Measurements from ENCODE around the gene H6PD. TPM values are rescaled to one million over a fixed set of nuclear protein-coding genes. Genes with fewer than 3 reads are reported as not detected.

H6PD gene
- total and polyA plus RNA-seq, 2 experiments from 2014 or later: 1.2 to 4.7 TPM

- H3K4me1 ChIP-seq (ENCODE audit: insufficient read depth): peaks cover 6% of the 10 kb centered on the region; the same call in 1 of the 2 replicates
- H3F3A ChIP-seq (replicated peaks; ENCODE audit: low read depth): no peaks in the 10 kb centered on the region
- no peaks in the 10 kb centered on the region for H3K9me2 ChIP-seq (ENCODE audit: insufficient read depth)
- DNase-seq (ENCODE audit: low spot score) (peak; percentile 43), ATAC-seq (peak; percentile 54)
- Mint-ChIP-seq H3K36me3 (ENCODE audit: low read depth) (no peaks in the 10 kb centered on the region), H3K27ac (no peak overlapping the region), H3K9me3 (peaks cover 6% of the 10 kb centered on the region; the same call in 1 of the 3 replicates), H3K27me3 (ENCODE audit: insufficient read depth, low read depth, poor library complexity) (peaks cover 6% of the 10 kb centered on the region), H3K4me3 (peak overlapping the region; percentile 46; the same call in 2 of the 3 replicates), H3K4me1 (peaks cover 31% of the 10 kb centered on the region)
- no peaks in the 10 kb centered on the region for H3K27me3 ChIP-seq (ENCODE audit: insufficient read depth)
- peak overlapping the region; percentile 85 for H2AFZ ChIP-seq
- H3K36me3 ChIP-seq (ENCODE audit: insufficient read depth): no peaks in the 10 kb centered on the region
- H4K20me1 ChIP-seq (replicated peaks; ENCODE audit: insufficient read depth): no peaks in the 10 kb centered on the region
- TF ChIP-seq ZNF114 (CRISPR knock-in tag; IDR thresholded peaks at IDR 0.05): no peak
- peak overlapping the region; percentile 60; the same call in 1 of the 2 replicates for H3K4me2 ChIP-seq
- no peak overlapping the region for H3K4me3 ChIP-seq
- no peaks in the 10 kb centered on the region for H3K79me2 ChIP-seq (replicated peaks; ENCODE audit: insufficient read depth)
- H3K27ac ChIP-seq (ENCODE audit: low read depth): no peak overlapping the region
Measured at GRCh38 chr1:9280015-9280860, 45.7 kb downstream of the H6PD start.

DNA sequence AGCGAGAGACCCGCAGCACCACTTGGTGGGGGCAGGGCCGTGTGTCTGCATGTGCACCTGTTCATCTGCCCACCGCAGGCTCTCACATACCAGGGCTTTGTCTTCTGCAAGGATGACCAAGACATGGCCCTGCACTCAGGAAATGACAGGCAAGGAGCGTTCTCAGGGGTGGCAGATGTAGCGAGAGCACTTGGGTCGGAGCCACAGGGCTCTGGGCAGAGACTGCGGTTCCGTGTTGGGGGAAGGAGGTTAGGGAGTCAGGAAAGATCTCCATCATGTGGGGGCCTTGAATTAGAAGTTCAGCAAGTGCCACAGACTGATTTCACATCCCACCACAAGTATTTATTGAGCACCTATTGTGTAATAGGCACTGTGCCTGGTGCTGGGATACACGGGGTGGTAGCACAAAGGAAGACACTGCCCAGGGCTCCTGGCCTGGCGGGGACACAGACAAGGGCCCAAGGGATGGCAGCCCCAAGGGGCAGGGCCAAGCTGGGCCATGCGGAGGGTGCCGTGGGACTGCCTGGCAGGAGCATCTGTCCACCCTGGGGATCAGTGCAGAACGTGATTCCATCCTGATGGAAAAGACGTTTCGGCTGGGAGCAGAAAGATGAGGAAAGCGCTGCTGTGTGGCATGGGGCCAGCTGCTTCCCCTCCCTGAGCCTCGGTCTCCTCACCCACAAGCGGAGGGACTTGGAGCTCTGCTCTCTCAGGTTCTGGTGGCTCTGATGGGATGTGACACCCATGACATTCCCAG, 46.7 kb downstream of the H6PD start:
- DNase-seq (ENCODE audit: low spot score) (no peak), ATAC-seq (no peak)
- Mint-ChIP-seq H3K27me3 (ENCODE audit: insufficient read depth, low read depth, poor library complexity) (peaks cover 4% of the 10 kb centered on the region), H3K9me3 (peaks cover 9% of the 10 kb centered on the region; the same call in 2 of the 3 replicates), H3K36me3 (ENCODE audit: low read depth) (no peaks in the 10 kb centered on the region), H3K4me3 (no peak overlapping the region), H3K27ac (no peak overlapping the region), H3K4me1 (peaks cover 22% of the 10 kb centered on the region)
- Histone ChIP-seq H3K4me2 (peak overlapping the region; percentile 60; the same call in 1 of the 2 replicates), H3K9me2 (ENCODE audit: insufficient read depth) (no peaks in the 10 kb centered on the region), H3K4me3 (no peak overlapping the region), H3K36me3 (ENCODE audit: insufficient read depth) (no peaks in the 10 kb centered on the region), H4K20me1 (replicated peaks; ENCODE audit: insufficient read depth) (no peaks in the 10 kb centered on the region), H2AFZ (peak overlapping the region; percentile 85; the same call in 1 of the 2 replicates), H3F3A (replicated peaks; ENCODE audit: low read depth) (no peaks in the 10 kb centered on the region), H3K4me1 (ENCODE audit: insufficient read depth) (peaks cover 6% of the 10 kb centered on the region; the same call in 1 of the 2 replicates), H3K27me3 (ENCODE audit: insufficient read depth) (no peaks in the 10 kb centered on the region), H3K79me2 (replicated peaks; ENCODE audit: insufficient read depth) (no peaks in the 10 kb centered on the region), H3K27ac (ENCODE audit: low read depth) (no peak overlapping the region)
- TF ChIP-seq, protein P1, sequence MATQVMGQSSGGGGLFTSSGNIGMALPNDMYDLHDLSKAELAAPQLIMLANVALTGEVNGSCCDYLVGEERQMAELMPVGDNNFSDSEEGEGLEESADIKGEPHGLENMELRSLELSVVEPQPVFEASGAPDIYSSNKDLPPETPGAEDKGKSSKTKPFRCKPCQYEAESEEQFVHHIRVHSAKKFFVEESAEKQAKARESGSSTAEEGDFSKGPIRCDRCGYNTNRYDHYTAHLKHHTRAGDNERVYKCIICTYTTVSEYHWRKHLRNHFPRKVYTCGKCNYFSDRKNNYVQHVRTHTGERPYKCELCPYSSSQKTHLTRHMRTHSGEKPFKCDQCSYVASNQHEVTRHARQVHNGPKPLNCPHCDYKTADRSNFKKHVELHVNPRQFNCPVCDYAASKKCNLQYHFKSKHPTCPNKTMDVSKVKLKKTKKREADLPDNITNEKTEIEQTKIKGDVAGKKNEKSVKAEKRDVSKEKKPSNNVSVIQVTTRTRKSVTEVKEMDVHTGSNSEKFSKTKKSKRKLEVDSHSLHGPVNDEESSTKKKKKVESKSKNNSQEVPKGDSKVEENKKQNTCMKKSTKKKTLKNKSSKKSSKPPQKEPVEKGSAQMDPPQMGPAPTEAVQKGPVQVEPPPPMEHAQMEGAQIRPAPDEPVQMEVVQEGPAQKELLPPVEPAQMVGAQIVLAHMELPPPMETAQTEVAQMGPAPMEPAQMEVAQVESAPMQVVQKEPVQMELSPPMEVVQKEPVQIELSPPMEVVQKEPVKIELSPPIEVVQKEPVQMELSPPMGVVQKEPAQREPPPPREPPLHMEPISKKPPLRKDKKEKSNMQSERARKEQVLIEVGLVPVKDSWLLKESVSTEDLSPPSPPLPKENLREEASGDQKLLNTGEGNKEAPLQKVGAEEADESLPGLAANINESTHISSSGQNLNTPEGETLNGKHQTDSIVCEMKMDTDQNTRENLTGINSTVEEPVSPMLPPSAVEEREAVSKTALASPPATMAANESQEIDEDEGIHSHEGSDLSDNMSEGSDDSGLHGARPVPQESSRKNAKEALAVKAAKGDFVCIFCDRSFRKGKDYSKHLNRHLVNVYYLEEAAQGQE (IDR thresholded peaks at IDR 0.05; ENCODE audit: unreplicated experiment): no peak
- TF ChIP-seq NANOG (IDR thresholded peaks at IDR 0.05; ENCODE audit: borderline replicate concordance) (no peak), STAT1 (IDR thresholded peaks at IDR 0.05; ENCODE audit: unreplicated experiment) (no peak), EZH2phosphoT487 (IDR thresholded peaks at IDR 0.05; ENCODE audit: unreplicated experiment) (no peak), ZNF331 (CRISPR knock-in tag; IDR thresholded peaks at IDR 0.05; ENCODE audit: low read depth) (no peak), ETS1 (IDR thresholded peaks at IDR 0.05) (no peak), EZH2 (IDR thresholded peaks at IDR 0.05; ENCODE audit: low read depth, unreplicated experiment) (no peak), CREB1 (CRISPR knock-in tag; IDR thresholded peaks at IDR 0.05; ENCODE audit: low read depth) (no peak), JUNB (IDR thresholded peaks at IDR 0.05; ENCODE audit: unreplicated experiment) (no peak)
